ENCODE results near the gene L1CAM.

DNA sequence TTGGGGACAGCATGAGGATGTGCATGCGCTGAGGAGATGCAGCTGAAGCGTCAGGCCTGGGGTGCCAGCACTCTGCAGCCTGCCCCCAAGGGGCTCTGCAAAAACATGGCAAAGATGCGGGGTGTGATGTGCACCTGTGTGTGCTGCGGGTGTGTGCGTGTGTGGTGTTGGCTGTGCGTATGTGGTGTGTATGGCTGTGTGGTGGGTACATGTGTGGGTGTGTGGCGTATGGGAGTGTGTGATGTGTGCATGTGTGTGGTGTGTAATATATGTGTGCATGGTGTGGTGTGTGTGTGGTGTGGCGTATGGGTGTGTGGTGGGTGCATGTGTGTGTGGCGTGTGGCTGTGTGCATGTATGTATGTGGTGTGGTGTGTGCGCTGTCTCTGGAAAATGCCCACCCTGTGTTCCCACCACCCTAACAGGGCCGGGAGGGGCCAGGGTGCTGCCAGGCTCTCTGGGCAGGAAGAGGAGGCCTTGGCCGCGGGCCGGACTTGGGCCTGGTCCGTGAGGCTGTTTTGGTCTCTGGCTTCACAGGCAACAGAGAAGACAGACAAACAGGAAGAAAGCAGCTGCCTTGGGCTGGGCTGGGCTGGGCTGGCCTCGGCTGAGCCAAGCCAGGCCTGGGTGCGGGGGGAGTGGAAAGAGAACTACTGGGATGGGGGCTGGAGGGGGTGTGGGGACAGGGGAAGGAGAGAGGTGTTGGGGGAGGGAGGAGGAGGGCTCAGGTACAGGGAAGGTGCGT, 17.4 kb upstream of the L1CAM start:
- TF ChIP-seq, protein P1, sequence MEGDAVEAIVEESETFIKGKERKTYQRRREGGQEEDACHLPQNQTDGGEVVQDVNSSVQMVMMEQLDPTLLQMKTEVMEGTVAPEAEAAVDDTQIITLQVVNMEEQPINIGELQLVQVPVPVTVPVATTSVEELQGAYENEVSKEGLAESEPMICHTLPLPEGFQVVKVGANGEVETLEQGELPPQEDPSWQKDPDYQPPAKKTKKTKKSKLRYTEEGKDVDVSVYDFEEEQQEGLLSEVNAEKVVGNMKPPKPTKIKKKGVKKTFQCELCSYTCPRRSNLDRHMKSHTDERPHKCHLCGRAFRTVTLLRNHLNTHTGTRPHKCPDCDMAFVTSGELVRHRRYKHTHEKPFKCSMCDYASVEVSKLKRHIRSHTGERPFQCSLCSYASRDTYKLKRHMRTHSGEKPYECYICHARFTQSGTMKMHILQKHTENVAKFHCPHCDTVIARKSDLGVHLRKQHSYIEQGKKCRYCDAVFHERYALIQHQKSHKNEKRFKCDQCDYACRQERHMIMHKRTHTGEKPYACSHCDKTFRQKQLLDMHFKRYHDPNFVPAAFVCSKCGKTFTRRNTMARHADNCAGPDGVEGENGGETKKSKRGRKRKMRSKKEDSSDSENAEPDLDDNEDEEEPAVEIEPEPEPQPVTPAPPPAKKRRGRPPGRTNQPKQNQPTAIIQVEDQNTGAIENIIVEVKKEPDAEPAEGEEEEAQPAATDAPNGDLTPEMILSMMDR (IDR thresholded peaks at IDR 0.05), result no peak
- no peak for TF ChIP-seq POLR2A (IDR thresholded peaks at IDR 0.05)
